ENCODE data around the gene CLCA1. TPM values are rescaled to one million over a fixed set of nuclear protein-coding genes. Genes with fewer than 3 reads are reported as not detected.

Gene CLCA1
- total RNA-seq, 1 experiment from 2014 or later = not detected

- WGBS (ENCODE audit: extremely low coverage, insufficient read length, low lambda C conversion rate) = no CpG with 5 or more reads among the region's 4 CpGs
- Histone ChIP-seq H2AK5ac (ENCODE audit: insufficient read length, low read length) (no peak overlapping the region), H4K91ac (ENCODE audit: insufficient read length, low read depth, low read length) (no peak overlapping the region), H2BK12ac (ENCODE audit: insufficient read length, low read depth, low read length) (no peak overlapping the region), H3K79me1 (ENCODE audit: insufficient read depth, low read depth, low read length, poor library complexity, severe bottlenecking) (no peaks in the 10 kb centered on the region), H3K23me2 (ENCODE audit: insufficient read length, low read depth, low read length, poor library complexity, severe bottlenecking) (peaks cover 2% of the 10 kb centered on the region), H3K9me3 (ENCODE audit: control insufficient read depth, low read depth, low read length) (no peaks in the 10 kb centered on the region), H4K8ac (replicated peaks; ENCODE audit: insufficient read length, low read depth, low read length) (no peak overlapping the region), H3K4me1 (ENCODE audit: insufficient read depth, low read length) (no peaks in the 10 kb centered on the region), H2BK120ac (ENCODE audit: low read depth, low read length, poor library complexity, severe bottlenecking) (no peak overlapping the region), H3K4me2 (ENCODE audit: insufficient read depth, insufficient read length, low read length) (no peak overlapping the region), H3K9ac (ENCODE audit: extremely low read depth, insufficient read length, low read length) (no peak overlapping the region), H3K4ac (ENCODE audit: low read depth, low read length) (no peak overlapping the region), H2BK20ac (ENCODE audit: low read depth, low read length, poor library complexity, severe bottlenecking) (no peak overlapping the region), H3T11ph (ENCODE audit: low read length) (no peak overlapping the region), H3K56ac (ENCODE audit: insufficient read length, low read depth, low read length) (no peak overlapping the region), H3K27ac (ENCODE audit: insufficient read length, low read depth, low read length) (no peak overlapping the region), H3K27me3 (ENCODE audit: insufficient read depth, low read length) (no peaks in the 10 kb centered on the region), H2BK15ac (ENCODE audit: low read depth, low read length) (no peak overlapping the region), H4K20me1 (ENCODE audit: control insufficient read depth, insufficient read depth, insufficient read length) (no peaks in the 10 kb centered on the region), H2BK5ac (ENCODE audit: insufficient read length, low read length) (no peak overlapping the region), H4K5ac (ENCODE audit: insufficient read length, low read depth, low read length) (no peak overlapping the region), H3K14ac (ENCODE audit: insufficient read depth, low read length) (no peak overlapping the region), H2AFZ (ENCODE audit: low read length) (no peak overlapping the region), H3K79me2 (ENCODE audit: insufficient read depth, low read length) (no peaks in the 10 kb centered on the region), H3K18ac (ENCODE audit: insufficient read length, low read depth, low read length) (no peak overlapping the region), H3K23ac (ENCODE audit: insufficient read length, low read depth, low read length) (no peak overlapping the region)
- no peak overlapping the region; a peak in 1 of 7 replicates for H3K27ac Mint-ChIP-seq
- H3K27me3 Mint-ChIP-seq (ENCODE audit: low read depth) = no peaks in the 10 kb centered on the region
- no peak for DNase-seq
- H3K4me3 Mint-ChIP-seq = no peak overlapping the region
- TF ChIP-seq, protein P1, sequence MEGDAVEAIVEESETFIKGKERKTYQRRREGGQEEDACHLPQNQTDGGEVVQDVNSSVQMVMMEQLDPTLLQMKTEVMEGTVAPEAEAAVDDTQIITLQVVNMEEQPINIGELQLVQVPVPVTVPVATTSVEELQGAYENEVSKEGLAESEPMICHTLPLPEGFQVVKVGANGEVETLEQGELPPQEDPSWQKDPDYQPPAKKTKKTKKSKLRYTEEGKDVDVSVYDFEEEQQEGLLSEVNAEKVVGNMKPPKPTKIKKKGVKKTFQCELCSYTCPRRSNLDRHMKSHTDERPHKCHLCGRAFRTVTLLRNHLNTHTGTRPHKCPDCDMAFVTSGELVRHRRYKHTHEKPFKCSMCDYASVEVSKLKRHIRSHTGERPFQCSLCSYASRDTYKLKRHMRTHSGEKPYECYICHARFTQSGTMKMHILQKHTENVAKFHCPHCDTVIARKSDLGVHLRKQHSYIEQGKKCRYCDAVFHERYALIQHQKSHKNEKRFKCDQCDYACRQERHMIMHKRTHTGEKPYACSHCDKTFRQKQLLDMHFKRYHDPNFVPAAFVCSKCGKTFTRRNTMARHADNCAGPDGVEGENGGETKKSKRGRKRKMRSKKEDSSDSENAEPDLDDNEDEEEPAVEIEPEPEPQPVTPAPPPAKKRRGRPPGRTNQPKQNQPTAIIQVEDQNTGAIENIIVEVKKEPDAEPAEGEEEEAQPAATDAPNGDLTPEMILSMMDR (conservative IDR thresholded peaks at IDR 0.05) = no peak
- H3K36me3 Mint-ChIP-seq (ENCODE audit: insufficient read depth in 1 of 3, low read depth in 3 of 3) = no peaks in the 10 kb centered on the region
- peaks cover 5 to 8% of the 10 kb centered on the region in 2 experiments for H3K4me1 Mint-ChIP-seq
- no peaks in the 10 kb centered on the region; a peak in 1 of 5 replicates for H3K9me3 Mint-ChIP-seq
Measured at GRCh38 chr1:86487131-86487810, 18.5 kb downstream of the CLCA1 start.

All from H9 (cell line).